ENCODE results near the gene ZNF628.
"Not testable (repeated sequence)": the region's sequence is repeated elsewhere in the genome, so short reads cannot be mapped to it uniquely, and the experiment has no call there.

The ZNF628 gene

GRCh38 chr19:55444646-55445045 lies 31.8 kb upstream of the ZNF628 start:
- H3K4me2 ChIP-seq (ENCODE audit: low read depth, low read length, poor library complexity, severe bottlenecking), result no peak overlapping the region
- H4K20me1 ChIP-seq (ENCODE audit: insufficient read depth, low read length, poor library complexity, severe bottlenecking), result no peaks in the 10 kb centered on the region
- H3K9me2 ChIP-seq (replicated peaks; ENCODE audit: low read depth, low read length), result no peaks in the 10 kb centered on the region
- H3K27me3 ChIP-seq (ENCODE audit: insufficient read depth, low read length, poor library complexity, severe bottlenecking), result no peaks in the 10 kb centered on the region
- TF ChIP-seq, protein P1, sequence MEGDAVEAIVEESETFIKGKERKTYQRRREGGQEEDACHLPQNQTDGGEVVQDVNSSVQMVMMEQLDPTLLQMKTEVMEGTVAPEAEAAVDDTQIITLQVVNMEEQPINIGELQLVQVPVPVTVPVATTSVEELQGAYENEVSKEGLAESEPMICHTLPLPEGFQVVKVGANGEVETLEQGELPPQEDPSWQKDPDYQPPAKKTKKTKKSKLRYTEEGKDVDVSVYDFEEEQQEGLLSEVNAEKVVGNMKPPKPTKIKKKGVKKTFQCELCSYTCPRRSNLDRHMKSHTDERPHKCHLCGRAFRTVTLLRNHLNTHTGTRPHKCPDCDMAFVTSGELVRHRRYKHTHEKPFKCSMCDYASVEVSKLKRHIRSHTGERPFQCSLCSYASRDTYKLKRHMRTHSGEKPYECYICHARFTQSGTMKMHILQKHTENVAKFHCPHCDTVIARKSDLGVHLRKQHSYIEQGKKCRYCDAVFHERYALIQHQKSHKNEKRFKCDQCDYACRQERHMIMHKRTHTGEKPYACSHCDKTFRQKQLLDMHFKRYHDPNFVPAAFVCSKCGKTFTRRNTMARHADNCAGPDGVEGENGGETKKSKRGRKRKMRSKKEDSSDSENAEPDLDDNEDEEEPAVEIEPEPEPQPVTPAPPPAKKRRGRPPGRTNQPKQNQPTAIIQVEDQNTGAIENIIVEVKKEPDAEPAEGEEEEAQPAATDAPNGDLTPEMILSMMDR (conservative IDR thresholded peaks at IDR 0.05; ENCODE audit: low read length), result no peak
- no peak for TF ChIP-seq EZH2phosphoT487 (IDR thresholded peaks at IDR 0.05; ENCODE audit: borderline replicate concordance)
- no peaks in the 10 kb centered on the region for H3K79me2 ChIP-seq (ENCODE audit: insufficient read depth, low read length)
- no peak overlapping the region for H3K9ac ChIP-seq (ENCODE audit: low read depth, low read length, poor library complexity, severe bottlenecking)
- H3F3A ChIP-seq (ENCODE audit: low read depth), result no peaks in the 10 kb centered on the region
- H3K36me3 ChIP-seq (ENCODE audit: insufficient read depth, low read length), result no peaks in the 10 kb centered on the region
- H3K4me1 ChIP-seq (ENCODE audit: insufficient read depth, low read length, poor library complexity, severe bottlenecking), result no peaks in the 10 kb centered on the region
- H2AFZ ChIP-seq (ENCODE audit: low read length), result no peak overlapping the region
- no peak overlapping the region for H3K4me3 ChIP-seq (ENCODE audit: low read length, poor library complexity, severe bottlenecking)
- H3K9me3 ChIP-seq (ENCODE audit: insufficient read depth, low read depth, low read length), result no peaks in the 10 kb centered on the region

GRCh38 chr19:55446060-55446459 lies 30.4 kb upstream of the ZNF628 start:
- Histone ChIP-seq H3K36me3 (ENCODE audit: insufficient read depth, low read length) (no peaks in the 10 kb centered on the region), H3K27me3 (ENCODE audit: insufficient read depth, low read length, poor library complexity, severe bottlenecking) (no peaks in the 10 kb centered on the region), H3K9me3 (ENCODE audit: insufficient read depth, low read depth, low read length) (no peaks in the 10 kb centered on the region), H3K9ac (ENCODE audit: low read depth, low read length, poor library complexity, severe bottlenecking) (no peak overlapping the region), H3K4me3 (ENCODE audit: low read length, poor library complexity, severe bottlenecking) (no peak overlapping the region), H2AFZ (ENCODE audit: low read length) (no peak overlapping the region), H3K9me2 (replicated peaks; ENCODE audit: low read depth, low read length) (no peaks in the 10 kb centered on the region), H3F3A (ENCODE audit: low read depth) (no peaks in the 10 kb centered on the region), H3K79me2 (ENCODE audit: insufficient read depth, low read length) (no peaks in the 10 kb centered on the region), H3K4me1 (ENCODE audit: insufficient read depth, low read length, poor library complexity, severe bottlenecking) (no peaks in the 10 kb centered on the region), H4K20me1 (ENCODE audit: insufficient read depth, low read length, poor library complexity, severe bottlenecking) (no peaks in the 10 kb centered on the region), H3K4me2 (ENCODE audit: low read depth, low read length, poor library complexity, severe bottlenecking) (no peak overlapping the region)
- TF ChIP-seq, protein P1 (conservative IDR thresholded peaks at IDR 0.05; ENCODE audit: low read length), result no peak
- TF ChIP-seq EZH2phosphoT487 (IDR thresholded peaks at IDR 0.05; ENCODE audit: borderline replicate concordance), result no peak

GRCh38 chr19:55447421-55448174 lies 28.8 kb upstream of the ZNF628 start:
- no peak overlapping the region for H3K9ac ChIP-seq (ENCODE audit: low read depth, low read length, poor library complexity, severe bottlenecking)

GRCh38 chr19:55448175-55448490 lies 28.3 kb upstream of the ZNF628 start:
- not testable (repeated sequence) for H3K9me3 ChIP-seq (ENCODE audit: insufficient read depth, low read depth, low read length); H2AFZ ChIP-seq (ENCODE audit: low read length); H3F3A ChIP-seq (ENCODE audit: low read depth); H3K36me3 ChIP-seq (ENCODE audit: insufficient read depth, low read length); H3K9ac ChIP-seq (ENCODE audit: low read depth, low read length, poor library complexity, severe bottlenecking); H3K4me2 ChIP-seq (ENCODE audit: low read depth, low read length, poor library complexity, severe bottlenecking); H3K4me1 ChIP-seq (ENCODE audit: insufficient read depth, low read length, poor library complexity, severe bottlenecking); H3K27me3 ChIP-seq (ENCODE audit: insufficient read depth, low read length, poor library complexity, severe bottlenecking); H3K4me3 ChIP-seq (ENCODE audit: low read length, poor library complexity, severe bottlenecking); H3K9me2 ChIP-seq (replicated peaks; ENCODE audit: low read depth, low read length); H4K20me1 ChIP-seq (ENCODE audit: insufficient read depth, low read length, poor library complexity, severe bottlenecking); H3K79me2 ChIP-seq (ENCODE audit: insufficient read depth, low read length)

More at GRCh38 chr19:55447421-55448174, 28.8 kb upstream of the ZNF628 start:
- Histone ChIP-seq H3K4me3 (ENCODE audit: low read length, poor library complexity, severe bottlenecking) (no peak overlapping the region), H3K79me2 (ENCODE audit: insufficient read depth, low read length) (no peaks in the 10 kb centered on the region), H3K9me2 (replicated peaks; ENCODE audit: low read depth, low read length) (no peaks in the 10 kb centered on the region), H3F3A (ENCODE audit: low read depth) (no peaks in the 10 kb centered on the region), H3K27me3 (ENCODE audit: insufficient read depth, low read length, poor library complexity, severe bottlenecking) (no peaks in the 10 kb centered on the region), H3K36me3 (ENCODE audit: insufficient read depth, low read length) (no peaks in the 10 kb centered on the region), H4K20me1 (ENCODE audit: insufficient read depth, low read length, poor library complexity, severe bottlenecking) (no peaks in the 10 kb centered on the region), H3K4me2 (ENCODE audit: low read depth, low read length, poor library complexity, severe bottlenecking) (no peak overlapping the region), H2AFZ (ENCODE audit: low read length) (no peak overlapping the region), H3K9me3 (ENCODE audit: insufficient read depth, low read depth, low read length) (no peaks in the 10 kb centered on the region), H3K4me1 (ENCODE audit: insufficient read depth, low read length, poor library complexity, severe bottlenecking) (no peaks in the 10 kb centered on the region)
- no peak for TF ChIP-seq EZH2phosphoT487 (IDR thresholded peaks at IDR 0.05; ENCODE audit: borderline replicate concordance)
- TF ChIP-seq, protein P1 (conservative IDR thresholded peaks at IDR 0.05; ENCODE audit: low read length), result no peak
